Vagina (tissue), 2 donors: ENCODE results near the gene LELP1. TPM values are rescaled to one million over a fixed set of nuclear protein-coding genes. Genes with fewer than 3 reads are reported as not detected.

Experiments used
- DNase-seq, 2 donors: peaks; one replicate each; pipeline ENCODE4 v3.0.0-alpha.2; 2017; ENCODE audit errors: extremely low spot score in 2 of 2
- H3K27ac ChIP-seq: fragments of 200-600 bp; sonication (generic); one replicate; pipeline ENCODE4 v1.5.1; 2019
- H3K27me3 ChIP-seq: fragments of 200-600 bp; sonication (generic); one replicate; pipeline ENCODE4 v1.5.1; 2019
- H3K36me3 ChIP-seq, 2 donors: fragments of 200-600 bp; sonication (generic); one replicate each; pipeline ENCODE4 v1.5.1; 2017 to 2019
- H3K4me1 ChIP-seq: fragments of 200-600 bp; sonication (generic); one replicate; pipeline ENCODE4 v1.5.1; 2019
- H3K4me3 ChIP-seq, 2 donors: fragments of 200-600 bp; sonication (generic); 1 replicate in 1 of 2; 2 replicates in 1 of 2; pipeline ENCODE4 v1.5.1; 2016 to 2019
- H3K9me3 ChIP-seq: fragments of 200-600 bp; sonication (generic); one replicate; pipeline ENCODE4 v1.5.1; 2019
- POLR2A ChIP-seq, 2 donors: fragments of 450-650 bp; IDR thresholded peaks; one replicate each; pipeline ENCODE4 v1.6.1; 2017; ENCODE audit warnings: antibody characterized with exemption in 2 of 2, mild to moderate bottlenecking in 2 of 2, moderate library complexity in 2 of 2
- POLR2AphosphoS5 ChIP-seq, 2 donors: sonication (generic); formaldehyde crosslinking; IDR thresholded peaks; one replicate each; pipeline ENCODE4 v1.9.0; 2017; ENCODE audit warnings: antibody characterized with exemption in 2 of 2, mild to moderate bottlenecking in 2 of 2, low read depth in 1 of 2; ENCODE audit not compliant: insufficient read depth in 1 of 2
- intact Hi-C: fragments of 100-400 bp; cut with DNase I; formaldehyde crosslinking; loops from one replicate; pipeline ENCODE4 v1.15.1; 2023
- total RNA-seq: library from RNA; depleted of rRNA; stranded (reverse); fragments of >200 nt; gene quantifications from one replicate; pipeline ENCODE4 v1.2.3, GENCODE V29; 2016
- TF ChIP-seq, protein P1 (sequence below), 3 experiments: fragments of 450-650 bp in 2 of 3; fragments of 200-600 bp in 1 of 3; sonication (generic) in 1 of 3; IDR thresholded peaks; one replicate each; pipeline ENCODE4 v1.5.1; 2017 to 2019; ENCODE audit warnings: antibody characterized with exemption in 3 of 3, mild to moderate bottlenecking in 2 of 3, moderate library complexity in 2 of 3

The LELP1 gene
- total RNA-seq, 1 donor from 2014 or later: not detected

DNA sequence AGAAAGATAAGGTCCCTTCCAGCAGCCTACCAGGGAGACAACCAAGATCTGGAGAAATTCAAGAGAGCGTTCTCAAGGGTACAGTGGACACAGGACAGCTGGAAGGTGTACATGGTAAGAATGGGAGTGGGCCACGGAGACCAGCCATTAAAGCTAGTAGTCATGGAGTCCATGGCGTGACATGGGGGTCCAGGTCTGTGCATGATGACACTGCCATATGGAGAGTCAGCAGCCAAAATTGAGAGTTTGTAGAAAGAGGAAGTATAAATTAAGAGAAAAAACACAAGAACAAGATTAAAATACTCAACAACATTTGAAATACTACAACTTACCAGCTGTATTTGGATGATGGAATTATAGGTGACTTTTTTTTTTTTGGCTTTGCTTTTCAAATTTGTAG is 48.3 kb downstream of the LELP1 start:
- DNase-seq: peak in 1 of 2 donors; percentile 31
- no peak overlapping the region for H3K4me3 ChIP-seq
- intact Hi-C loops: no loop called here
- H3K9me3 ChIP-seq: no peaks in the 10 kb centered on the region
- no peaks in the 10 kb centered on the region for H3K36me3 ChIP-seq
- no peak overlapping the region for H3K27ac ChIP-seq
- H3K4me1 ChIP-seq: no peaks in the 10 kb centered on the region
- TF ChIP-seq POLR2AphosphoS5 (IDR thresholded peaks at IDR 0.05; ENCODE audit: insufficient read depth in 1 of 2, low read depth in 1 of 2): no peak
- no peak for TF ChIP-seq POLR2A (IDR thresholded peaks at IDR 0.05)
- TF ChIP-seq, protein P1, sequence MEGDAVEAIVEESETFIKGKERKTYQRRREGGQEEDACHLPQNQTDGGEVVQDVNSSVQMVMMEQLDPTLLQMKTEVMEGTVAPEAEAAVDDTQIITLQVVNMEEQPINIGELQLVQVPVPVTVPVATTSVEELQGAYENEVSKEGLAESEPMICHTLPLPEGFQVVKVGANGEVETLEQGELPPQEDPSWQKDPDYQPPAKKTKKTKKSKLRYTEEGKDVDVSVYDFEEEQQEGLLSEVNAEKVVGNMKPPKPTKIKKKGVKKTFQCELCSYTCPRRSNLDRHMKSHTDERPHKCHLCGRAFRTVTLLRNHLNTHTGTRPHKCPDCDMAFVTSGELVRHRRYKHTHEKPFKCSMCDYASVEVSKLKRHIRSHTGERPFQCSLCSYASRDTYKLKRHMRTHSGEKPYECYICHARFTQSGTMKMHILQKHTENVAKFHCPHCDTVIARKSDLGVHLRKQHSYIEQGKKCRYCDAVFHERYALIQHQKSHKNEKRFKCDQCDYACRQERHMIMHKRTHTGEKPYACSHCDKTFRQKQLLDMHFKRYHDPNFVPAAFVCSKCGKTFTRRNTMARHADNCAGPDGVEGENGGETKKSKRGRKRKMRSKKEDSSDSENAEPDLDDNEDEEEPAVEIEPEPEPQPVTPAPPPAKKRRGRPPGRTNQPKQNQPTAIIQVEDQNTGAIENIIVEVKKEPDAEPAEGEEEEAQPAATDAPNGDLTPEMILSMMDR (IDR thresholded peaks at IDR 0.05): no peak
- H3K27me3 ChIP-seq: no peaks in the 10 kb centered on the region

DNA sequence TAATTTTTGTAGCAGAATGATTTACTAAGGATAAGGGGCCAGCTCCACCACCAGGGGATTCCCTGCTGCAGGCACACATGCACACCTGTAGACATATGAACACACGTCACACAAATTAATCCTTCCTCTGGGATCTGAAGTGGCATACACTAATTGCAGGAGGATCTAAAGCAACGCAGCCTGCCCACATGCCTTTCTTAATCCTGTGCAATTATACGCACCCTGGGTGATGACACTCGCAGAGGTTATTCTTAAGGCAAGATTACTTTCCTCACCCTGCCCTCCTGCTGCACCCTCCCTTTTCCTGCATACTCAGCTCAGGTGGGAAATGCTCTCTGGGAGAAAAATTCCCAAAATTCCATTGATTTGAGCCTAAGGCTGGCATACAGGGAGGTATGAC is 48.8 kb downstream of the LELP1 start:
- Histone ChIP-seq H3K27ac (no peak overlapping the region), H3K9me3 (no peaks in the 10 kb centered on the region), H3K27me3 (no peaks in the 10 kb centered on the region), H3K36me3 (no peaks in the 10 kb centered on the region), H3K4me3 (no peak overlapping the region), H3K4me1 (no peaks in the 10 kb centered on the region)
- DNase-seq: peak in 1 of 2 donors; percentile 64
- intact Hi-C loops: no loop called here
- TF ChIP-seq, protein P1 (IDR thresholded peaks at IDR 0.05): no peak
- no peak for TF ChIP-seq POLR2A (IDR thresholded peaks at IDR 0.05)
- TF ChIP-seq POLR2AphosphoS5 (IDR thresholded peaks at IDR 0.05; ENCODE audit: insufficient read depth in 1 of 2, low read depth in 1 of 2): no peak

DNA sequence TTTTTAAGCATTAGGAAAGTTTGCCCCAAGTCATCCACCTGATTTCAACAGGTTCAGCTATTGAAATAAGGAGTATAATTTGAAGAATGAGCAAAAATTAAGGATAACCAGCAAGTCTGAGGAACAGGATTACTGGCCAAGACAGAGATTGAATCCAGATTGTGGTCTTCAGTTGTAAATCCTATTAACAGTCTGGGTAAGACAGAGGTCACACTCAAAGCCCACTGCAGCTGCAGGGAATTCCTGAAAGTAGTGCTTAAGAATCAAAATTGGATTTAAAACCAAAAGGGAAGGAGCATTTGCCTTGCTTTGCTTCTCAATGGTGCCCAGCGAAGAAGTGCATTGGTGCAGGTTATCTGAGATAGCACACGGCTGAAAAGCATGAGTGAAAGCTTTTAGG is 49.8 kb downstream of the LELP1 start:
- no peak for DNase-seq
- TF ChIP-seq POLR2A (IDR thresholded peaks at IDR 0.05) (no peak), POLR2AphosphoS5 (IDR thresholded peaks at IDR 0.05; ENCODE audit: insufficient read depth in 1 of 2, low read depth in 1 of 2) (no peak)
- TF ChIP-seq, protein P1 (IDR thresholded peaks at IDR 0.05): no peak
- Histone ChIP-seq H3K9me3 (no peaks in the 10 kb centered on the region), H3K36me3 (no peaks in the 10 kb centered on the region), H3K4me1 (no peaks in the 10 kb centered on the region), H3K27me3 (no peaks in the 10 kb centered on the region), H3K4me3 (no peak overlapping the region), H3K27ac (no peak overlapping the region)
- intact Hi-C loops: no loop called here

DNA sequence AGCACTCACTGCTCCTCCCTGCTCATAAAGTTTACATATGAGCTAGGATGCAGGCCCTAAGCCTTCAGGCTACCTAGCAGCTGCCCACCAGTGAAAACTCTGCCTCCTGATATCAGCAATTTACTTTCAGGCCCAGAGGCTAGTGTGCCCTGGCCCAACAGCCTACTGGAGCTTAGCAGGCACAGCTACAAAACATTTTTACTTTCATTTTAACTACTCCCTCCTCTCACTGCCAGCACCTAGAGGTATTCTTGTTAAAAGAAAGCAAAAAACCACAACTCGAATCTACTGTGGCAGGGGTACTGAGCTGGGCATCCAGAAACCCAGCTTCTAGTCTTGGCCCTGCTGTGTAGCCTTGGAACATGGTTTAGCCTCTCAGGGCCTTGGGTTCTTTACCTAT is 50.5 kb downstream of the LELP1 start:
- no peaks in the 10 kb centered on the region for H3K4me1 ChIP-seq
- H3K36me3 ChIP-seq: no peaks in the 10 kb centered on the region

More for the DNA sequence above, 50.5 kb downstream of the LELP1 start:
- H3K27ac ChIP-seq: no peak overlapping the region
- H3K27me3 ChIP-seq: no peaks in the 10 kb centered on the region
- no peaks in the 10 kb centered on the region for H3K9me3 ChIP-seq
- TF ChIP-seq, protein P1 (IDR thresholded peaks at IDR 0.05): no peak
- TF ChIP-seq POLR2AphosphoS5 (IDR thresholded peaks at IDR 0.05; ENCODE audit: insufficient read depth in 1 of 2, low read depth in 1 of 2) (no peak), POLR2A (IDR thresholded peaks at IDR 0.05) (no peak)
- no peak overlapping the region for H3K4me3 ChIP-seq
- no peak for DNase-seq
- intact Hi-C loops: no loop called here

Other genes with a start within 250 kb of the LELP1 start
- not detected for gene SPRR4, start 232.8 kb upstream of the LELP1 start, total RNA-seq
- gene SPRR1A, start 219.3 kb upstream of the LELP1 start, total RNA-seq: 109 TPM
- 1,163 TPM for gene SPRR3, start 201.7 kb upstream of the LELP1 start, total RNA-seq
- gene SPRR1B, start 172.2 kb upstream of the LELP1 start, total RNA-seq: 216 TPM
- gene SPRR2D, start 162.3 kb upstream of the LELP1 start, total RNA-seq: 49.6 TPM
- 74.6 TPM for gene SPRR2A, start 145.9 kb upstream of the LELP1 start, total RNA-seq
- gene SPRR2B, start 131.8 kb upstream of the LELP1 start, total RNA-seq: not detected
- gene SPRR2E, start 108.9 kb upstream of the LELP1 start, total RNA-seq: 11.8 TPM
- 2.5 TPM for gene SPRR2F, start 89.9 kb upstream of the LELP1 start, total RNA-seq
- gene SPRR2G, start 52.5 kb upstream of the LELP1 start, total RNA-seq: not detected
- gene PRR9, start 14.2 kb downstream of the LELP1 start, total RNA-seq: not detected
- not detected for gene LORICRIN, start 56.3 kb downstream of the LELP1 start, total RNA-seq
- 28.7 TPM for gene PGLYRP3, start 109.5 kb downstream of the LELP1 start, total RNA-seq
- 3.9 TPM for gene PGLYRP4, start 145.4 kb downstream of the LELP1 start, total RNA-seq
- gene S100A9, start 154.4 kb downstream of the LELP1 start, total RNA-seq: 4,658 TPM
- gene S100A12, start 172.2 kb downstream of the LELP1 start, total RNA-seq: 4.2 TPM
- 1,155 TPM for gene S100A8, start 187.6 kb downstream of the LELP1 start, total RNA-seq
- not detected for gene S100A7A, start 213.1 kb downstream of the LELP1 start, total RNA-seq